ENCODE measurements around the gene FBLN7. TPM values are rescaled to one million over a fixed set of nuclear protein-coding genes. Genes with fewer than 3 reads are reported as not detected.
"Not testable (repeated sequence)": the region's sequence is repeated elsewhere in the genome, so short reads cannot be mapped to it uniquely, and the experiment has no call there.

FBLN7 gene
- total and polyA plus RNA-seq, 4 donors: 0.60 to 2.4 (median 1.9) TPM

DNA sequence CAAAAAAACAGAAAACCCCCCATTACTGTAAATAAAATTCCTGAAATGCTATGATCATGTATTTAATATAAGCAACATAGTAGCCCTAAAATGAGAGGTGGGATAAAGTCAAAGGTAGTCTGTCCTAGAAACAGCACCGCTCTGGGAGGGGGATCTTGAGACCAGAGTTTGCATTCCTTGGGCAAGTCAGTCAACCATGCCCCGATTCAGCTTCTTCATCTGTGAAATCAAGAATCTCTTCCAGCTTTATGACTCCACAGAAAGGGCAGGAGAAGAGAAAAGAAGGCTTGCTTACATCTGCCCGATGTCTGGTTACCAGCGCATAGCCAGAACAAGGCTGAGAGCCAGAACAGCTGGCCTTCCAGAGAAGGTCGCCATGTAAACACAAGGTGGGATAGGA, 2.1 kb upstream of the FBLN7 start (continued):
- TF ChIP-seq, protein P1, sequence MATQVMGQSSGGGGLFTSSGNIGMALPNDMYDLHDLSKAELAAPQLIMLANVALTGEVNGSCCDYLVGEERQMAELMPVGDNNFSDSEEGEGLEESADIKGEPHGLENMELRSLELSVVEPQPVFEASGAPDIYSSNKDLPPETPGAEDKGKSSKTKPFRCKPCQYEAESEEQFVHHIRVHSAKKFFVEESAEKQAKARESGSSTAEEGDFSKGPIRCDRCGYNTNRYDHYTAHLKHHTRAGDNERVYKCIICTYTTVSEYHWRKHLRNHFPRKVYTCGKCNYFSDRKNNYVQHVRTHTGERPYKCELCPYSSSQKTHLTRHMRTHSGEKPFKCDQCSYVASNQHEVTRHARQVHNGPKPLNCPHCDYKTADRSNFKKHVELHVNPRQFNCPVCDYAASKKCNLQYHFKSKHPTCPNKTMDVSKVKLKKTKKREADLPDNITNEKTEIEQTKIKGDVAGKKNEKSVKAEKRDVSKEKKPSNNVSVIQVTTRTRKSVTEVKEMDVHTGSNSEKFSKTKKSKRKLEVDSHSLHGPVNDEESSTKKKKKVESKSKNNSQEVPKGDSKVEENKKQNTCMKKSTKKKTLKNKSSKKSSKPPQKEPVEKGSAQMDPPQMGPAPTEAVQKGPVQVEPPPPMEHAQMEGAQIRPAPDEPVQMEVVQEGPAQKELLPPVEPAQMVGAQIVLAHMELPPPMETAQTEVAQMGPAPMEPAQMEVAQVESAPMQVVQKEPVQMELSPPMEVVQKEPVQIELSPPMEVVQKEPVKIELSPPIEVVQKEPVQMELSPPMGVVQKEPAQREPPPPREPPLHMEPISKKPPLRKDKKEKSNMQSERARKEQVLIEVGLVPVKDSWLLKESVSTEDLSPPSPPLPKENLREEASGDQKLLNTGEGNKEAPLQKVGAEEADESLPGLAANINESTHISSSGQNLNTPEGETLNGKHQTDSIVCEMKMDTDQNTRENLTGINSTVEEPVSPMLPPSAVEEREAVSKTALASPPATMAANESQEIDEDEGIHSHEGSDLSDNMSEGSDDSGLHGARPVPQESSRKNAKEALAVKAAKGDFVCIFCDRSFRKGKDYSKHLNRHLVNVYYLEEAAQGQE (IDR thresholded peaks at IDR 0.05): no peak

DNA sequence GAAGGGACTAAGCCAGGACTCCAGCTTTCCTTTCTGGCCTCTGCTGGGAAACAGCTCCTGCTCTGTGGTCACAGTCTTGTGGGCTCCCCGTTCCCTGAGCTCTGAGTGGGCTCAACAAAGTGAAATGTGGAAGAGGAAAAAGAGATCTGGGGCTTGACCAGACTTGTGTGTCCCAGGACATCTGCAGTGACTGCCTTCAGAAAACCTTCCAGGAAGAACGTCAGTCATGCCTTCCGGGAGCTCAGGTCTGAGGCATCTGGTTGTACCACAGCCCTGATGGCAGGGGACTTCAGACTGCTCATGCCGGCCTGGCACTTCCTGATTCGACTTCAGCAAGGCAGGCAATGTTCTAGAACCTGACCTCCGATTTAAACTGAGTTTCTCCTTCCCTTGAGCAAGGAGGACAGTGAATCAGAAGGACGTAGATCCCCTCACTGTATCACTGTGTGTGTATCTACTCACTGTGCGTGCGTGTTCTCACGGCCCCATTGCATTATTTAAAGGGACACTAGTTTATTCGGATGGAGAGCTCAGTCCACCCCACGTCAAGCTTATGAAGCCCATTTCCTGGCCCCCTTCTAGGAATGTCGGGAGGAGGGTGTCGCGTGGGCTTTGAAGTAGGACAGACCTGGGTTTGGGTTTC, 548 bp upstream of the FBLN7 start:
- Histone ChIP-seq H3K27me3 (ENCODE audit: control insufficient read depth in 4 of 4, insufficient read depth in 4 of 4, low read length in 3 of 4) (no peaks in the 10 kb centered on the region), H3K36me3 (ENCODE audit: control insufficient read depth in 4 of 4, insufficient read depth in 3 of 4, low read depth in 1 of 4, low read length in 3 of 4) (no peaks in the 10 kb centered on the region), H3K9ac (ENCODE audit: low read depth in 1 of 2, low read length in 2 of 2) (peak overlapping the region in 1 of 2 donors; percentile 28), H3K27ac (ENCODE audit: low read depth in 1 of 2, low read length in 2 of 2) (no peak overlapping the region), H3K4me3 (ENCODE audit: low read depth in 1 of 3, low read length in 3 of 3) (peak overlapping the region; percentile 61 to 77 (median 62)), H3K4me1 (ENCODE audit: control insufficient read depth in 4 of 4, insufficient read depth in 4 of 4, low read length in 3 of 4) (peaks cover 0 to 8% (median 3%) of the 10 kb centered on the region in 4 donors), H3K9me3 (ENCODE audit: control insufficient read depth in 4 of 4, low read length in 3 of 4) (no peaks in the 10 kb centered on the region)
- WGBS: 25% methylated on average over 15 of the region's 15 CpGs
- TF ChIP-seq YY1 (IDR thresholded peaks at IDR 0.05) (peak; percentile 21), FOXA2 (IDR thresholded peaks at IDR 0.05) (no peak), TAF1 (conservative IDR thresholded peaks at IDR 0.05) (no peak), SP1 (IDR thresholded peaks at IDR 0.05) (no peak), NR2F2 (IDR thresholded peaks at IDR 0.05) (no peak)
- TF ChIP-seq, protein P2, sequence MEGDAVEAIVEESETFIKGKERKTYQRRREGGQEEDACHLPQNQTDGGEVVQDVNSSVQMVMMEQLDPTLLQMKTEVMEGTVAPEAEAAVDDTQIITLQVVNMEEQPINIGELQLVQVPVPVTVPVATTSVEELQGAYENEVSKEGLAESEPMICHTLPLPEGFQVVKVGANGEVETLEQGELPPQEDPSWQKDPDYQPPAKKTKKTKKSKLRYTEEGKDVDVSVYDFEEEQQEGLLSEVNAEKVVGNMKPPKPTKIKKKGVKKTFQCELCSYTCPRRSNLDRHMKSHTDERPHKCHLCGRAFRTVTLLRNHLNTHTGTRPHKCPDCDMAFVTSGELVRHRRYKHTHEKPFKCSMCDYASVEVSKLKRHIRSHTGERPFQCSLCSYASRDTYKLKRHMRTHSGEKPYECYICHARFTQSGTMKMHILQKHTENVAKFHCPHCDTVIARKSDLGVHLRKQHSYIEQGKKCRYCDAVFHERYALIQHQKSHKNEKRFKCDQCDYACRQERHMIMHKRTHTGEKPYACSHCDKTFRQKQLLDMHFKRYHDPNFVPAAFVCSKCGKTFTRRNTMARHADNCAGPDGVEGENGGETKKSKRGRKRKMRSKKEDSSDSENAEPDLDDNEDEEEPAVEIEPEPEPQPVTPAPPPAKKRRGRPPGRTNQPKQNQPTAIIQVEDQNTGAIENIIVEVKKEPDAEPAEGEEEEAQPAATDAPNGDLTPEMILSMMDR (IDR thresholded peaks at IDR 0.05; ENCODE audit: low read depth, low read length, missing input control): no peak
- no peak for DNase-seq (ENCODE audit: low spot score)

DNA sequence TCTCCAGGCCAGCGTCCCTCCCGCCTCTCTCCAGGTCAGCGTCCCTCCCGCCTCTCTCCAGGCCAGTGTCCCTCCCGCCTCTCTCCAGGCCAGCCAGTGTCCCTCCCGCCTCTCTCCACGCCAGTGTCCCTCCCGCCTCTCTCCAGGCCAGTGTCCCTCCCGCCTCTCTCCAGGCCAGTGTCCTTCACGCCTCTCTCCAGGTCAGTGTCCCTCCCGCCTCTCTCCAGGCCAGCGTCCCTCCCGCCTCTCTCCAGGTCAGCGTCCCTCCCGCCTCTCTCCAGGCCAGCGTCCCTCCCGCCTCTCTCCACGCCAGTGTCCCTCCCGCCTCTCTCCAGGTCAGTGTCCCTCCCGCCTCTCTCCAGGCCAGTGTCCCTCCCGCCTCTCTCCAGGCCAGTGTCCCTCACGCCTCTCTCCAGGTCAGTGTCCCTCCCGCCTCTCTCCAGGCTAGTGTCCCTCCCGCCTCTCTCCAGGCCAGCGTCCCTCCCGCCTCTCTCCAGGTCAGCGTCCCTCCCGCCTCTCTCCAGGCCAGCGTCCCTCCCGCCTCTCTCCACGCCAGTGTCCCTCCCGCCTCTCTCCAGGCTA, 939 bp downstream of the FBLN7 start:
- Histone ChIP-seq H3K27ac (ENCODE audit: low read depth in 1 of 2, low read length in 2 of 2) (peak overlapping the region in 1 of 2 donors; percentile 38), H3K4me3 (ENCODE audit: low read depth in 1 of 3, low read length in 3 of 3) (peak overlapping the region in 1 of 3 donors; percentile 77)
- H3K27me3 ChIP-seq (ENCODE audit: control insufficient read depth in 4 of 4, insufficient read depth in 4 of 4, low read length in 3 of 4); DNase-seq (ENCODE audit: low spot score); H3K9ac ChIP-seq (ENCODE audit: low read depth in 1 of 2, low read length in 2 of 2); H3K36me3 ChIP-seq (ENCODE audit: control insufficient read depth in 4 of 4, insufficient read depth in 3 of 4, low read depth in 1 of 4, low read length in 3 of 4); H3K4me1 ChIP-seq (ENCODE audit: control insufficient read depth in 4 of 4, insufficient read depth in 4 of 4, low read length in 3 of 4); H3K9me3 ChIP-seq (ENCODE audit: control insufficient read depth in 4 of 4, low read length in 3 of 4): not testable (repeated sequence)
- WGBS: under 1% methylated on average over 24 of the region's 32 CpGs
- TF ChIP-seq, protein P1 (IDR thresholded peaks at IDR 0.05): peak; percentile 34
- peak; percentile 63 to 67 for TF ChIP-seq RXRA (IDR thresholded peaks at IDR 0.05)
- TF ChIP-seq SP1 (IDR thresholded peaks at IDR 0.05): peak; percentile 53
- TF ChIP-seq RAD21 (IDR thresholded peaks at IDR 0.05): peak in 1 of 2 donors; percentile 1
- peak in 1 of 2 donors; percentile 17 for TF ChIP-seq HNF4A (conservative IDR thresholded peaks at IDR 0.05)
- peak; percentile 27 for TF ChIP-seq YY1 (IDR thresholded peaks at IDR 0.05)

GRCh38 chr2:112139661-112140204, 1.5 kb downstream of the FBLN7 start:
- H3K4me1 ChIP-seq (ENCODE audit: control insufficient read depth in 4 of 4, insufficient read depth in 4 of 4, low read length in 3 of 4); H3K27ac ChIP-seq (ENCODE audit: low read depth in 1 of 2, low read length in 2 of 2); DNase-seq (ENCODE audit: low spot score); H3K27me3 ChIP-seq (ENCODE audit: control insufficient read depth in 4 of 4, insufficient read depth in 4 of 4, low read length in 3 of 4); H3K4me3 ChIP-seq (ENCODE audit: low read depth in 1 of 3, low read length in 3 of 3); H3K9me3 ChIP-seq (ENCODE audit: control insufficient read depth in 4 of 4, low read length in 3 of 4); H3K9ac ChIP-seq (ENCODE audit: low read depth in 1 of 2, low read length in 2 of 2); H3K36me3 ChIP-seq (ENCODE audit: control insufficient read depth in 4 of 4, insufficient read depth in 3 of 4, low read depth in 1 of 4, low read length in 3 of 4): not testable (repeated sequence)
- 1% methylated on average over 36 of the region's 38 CpGs for WGBS
